Spleen (tissue), 11 donors: ENCODE measurements around the gene LIPT1. TPM values are rescaled to one million over a fixed set of nuclear protein-coding genes. Genes with fewer than 3 reads are reported as not detected.
"Not testable (repeated sequence)": the region's sequence is repeated elsewhere in the genome, so short reads cannot be mapped to it uniquely, and the experiment has no call there.

Experiments
- DNase-seq: peaks from one replicate; pipeline ENCODE4 v3.0.0-alpha.2; 2020
- H3K27ac ChIP-seq, 8 donors: fragments of 200-600 bp; sonication (generic) in 7 of 8; 1 replicate in 4 of 8; 2 replicates in 4 of 8; pipeline versions ENCODE4 v1.5.0 to v1.8.0; 2016 to 2021; ENCODE audit warnings: inconsistent platforms in 4 of 8, mild to moderate bottlenecking in 4 of 8, moderate library complexity in 1 of 8
- H3K27me3 ChIP-seq, 7 donors: fragments of 200-600 bp; sonication (generic) in 6 of 7; replicated peaks in 1 of 7; 1 replicate in 4 of 7; 2 replicates in 3 of 7; pipeline versions ENCODE4 v1.5.0 to v1.8.0; 2016 to 2021; ENCODE audit warnings: inconsistent platforms in 3 of 7, mild to moderate bottlenecking in 1 of 7
- H3K36me3 ChIP-seq, 6 donors: fragments of 200-600 bp; sonication (generic) in 5 of 6; 1 replicate in 4 of 6; 2 replicates in 2 of 6; pipeline versions ENCODE4 v1.5.0 to v1.8.0; 2016 to 2021; ENCODE audit warnings: inconsistent platforms in 2 of 6
- H3K4me1 ChIP-seq, 6 donors: fragments of 200-600 bp; sonication (generic) in 5 of 6; 1 replicate in 3 of 6; 2 replicates in 3 of 6; pipeline versions ENCODE4 v1.5.0 to v1.8.0; 2016 to 2021; ENCODE audit warnings: inconsistent platforms in 3 of 6
- H3K4me3 ChIP-seq, 8 donors: fragments of 200-600 bp; sonication (generic) in 7 of 8; 1 replicate in 4 of 8; 2 replicates in 4 of 8; pipeline versions ENCODE4 v1.5.0 to v1.8.0; 2016 to 2021; ENCODE audit warnings: inconsistent platforms in 4 of 8, mild to moderate bottlenecking in 4 of 8, moderate library complexity in 2 of 8
- H3K9me3 ChIP-seq, 8 donors: fragments of 200-600 bp; sonication (generic) in 7 of 8; 1 replicate in 4 of 8; 2 replicates in 4 of 8; pipeline versions ENCODE4 v1.5.0 to v1.8.0; 2016 to 2021; ENCODE audit warnings: inconsistent platforms in 4 of 8
- CTCF ChIP-seq, 11 experiments: fragments of 200-600 bp in 7 of 11; fragments of 450-650 bp in 4 of 11; sonication (generic) in 4 of 11; IDR thresholded peaks in 8 of 11; conservative IDR thresholded peaks in 3 of 11; 1 replicate in 7 of 11; 2 replicates in 4 of 11; pipeline versions ENCODE4 v1.4.0 to v1.8.0; 2016 to 2021; ENCODE audit warnings: antibody characterized with exemption in 11 of 11, inconsistent platforms in 4 of 11, mild to moderate bottlenecking in 1 of 11
- POLR2A ChIP-seq, 3 donors: fragments of 450-650 bp; IDR thresholded peaks; one replicate each; pipeline ENCODE4 v1.5.1; 2017; ENCODE audit warnings: antibody characterized with exemption in 3 of 3, mild to moderate bottlenecking in 1 of 3
- POLR2AphosphoS5 ChIP-seq, 3 donors: sonication (generic); formaldehyde crosslinking; IDR thresholded peaks; one replicate each; pipeline ENCODE4 v1.5.1; 2017; ENCODE audit warnings: antibody characterized with exemption in 3 of 3
- WGBS, 5 donors: extraction: QIAGEN DNeasy Blood & Tissue Kit in 3 of 5; methylation state at CpG; one replicate each; pipeline versions ENCODE4 v1.1.5 to v1.1.7; 2013 to 2018; 5-methylcytosine and 5-hydroxymethylcytosine counted together
- intact Hi-C: fragments of 100-400 bp; cut with DNase I; formaldehyde crosslinking; loops from one replicate; pipeline ENCODE4 v1.15.0; 2023; ENCODE audit warnings: low total_unique reads
- polyA plus RNA-seq, 3 donors: library from polyadenylated mRNA; stranded (reverse); fragments of 200-250 nt; gene quantifications; one replicate each; pipeline ENCODE4 v1.2.1, GENCODE V29; 2013
- total RNA-seq, 7 donors: library from RNA; depleted of rRNA in 3 of 7; stranded (reverse); fragments of >200 nt in 3 of 7; fragmentation: NEBNext Ultra II Directional in 4 of 7; extraction: Animal tissue kit (Norgen Biotek cat#: 25700) in 4 of 7; gene quantifications; one replicate each; pipeline versions ENCODE4 v1.1.0 to v1.2.1, GENCODE V29; 2016 to 2021
- donor health status: healthy with polysubstance abuse.
- donor health status: DM: no; HTN: no; CAD: no; lungs with moderate emphysema.
- donor health status: DM: no; HTN: no; CAD: no.
- donor health status: Bipolar disorder and iron deficiency.
- donor health status: healthy.
- donor health status: DM: no; HTN: no; CAD: no.
- donor health status: DM: yes; HTN: yes; CAD: no.

LIPT1 gene
- total and polyA plus RNA-seq, 10 donors = 10.4 to 20.8 (median 16.1) TPM

- no peaks in the 10 kb centered on the region for H3K4me1 ChIP-seq
- 90 to 98% (median 97%) methylated on average over 1 of the region's 1 CpG for WGBS, 5 donors
- TF ChIP-seq POLR2A (IDR thresholded peaks at IDR 0.05) (no peak), CTCF (IDR thresholded peaks at IDR 0.05 in 8 of 11, conservative IDR thresholded peaks at IDR 0.05 in 3 of 11) (no peak), POLR2AphosphoS5 (IDR thresholded peaks at IDR 0.05) (no peak)
Observed at GRCh38 chr2:99111945-99112344, 42.8 kb upstream of the LIPT1 start.

GRCh38 chr2:99112617-99113016, 42.1 kb upstream of the LIPT1 start:
- Histone ChIP-seq H3K4me1 (no peaks in the 10 kb centered on the region), H3K4me3 (no peak overlapping the region), H3K9me3 (no peaks in the 10 kb centered on the region), H3K27me3 (no peaks in the 10 kb centered on the region), H3K36me3 (no peaks in the 10 kb centered on the region), H3K27ac (no peak overlapping the region)
- TF ChIP-seq POLR2AphosphoS5 (IDR thresholded peaks at IDR 0.05) (no peak), POLR2A (IDR thresholded peaks at IDR 0.05) (no peak), CTCF (IDR thresholded peaks at IDR 0.05 in 8 of 11, conservative IDR thresholded peaks at IDR 0.05 in 3 of 11) (no peak)
- intact Hi-C loops = no loop called here
- 82 to 93% (median 87%) methylated on average over 4 of the region's 4 CpGs for WGBS, 5 donors
- no peak for DNase-seq

More at GRCh38 chr2:99111945-99112344, 42.8 kb upstream of the LIPT1 start:
- H3K36me3 ChIP-seq = no peaks in the 10 kb centered on the region
- no peak for DNase-seq
- H3K9me3 ChIP-seq = no peaks in the 10 kb centered on the region
- no peaks in the 10 kb centered on the region for H3K27me3 ChIP-seq
- no peak overlapping the region for H3K4me3 ChIP-seq
- intact Hi-C loops = no loop called here
- H3K27ac ChIP-seq = no peak overlapping the region

GRCh38 chr2:99127981-99128380, 26.8 kb upstream of the LIPT1 start:
- TF ChIP-seq CTCF (IDR thresholded peaks at IDR 0.05 in 8 of 11, conservative IDR thresholded peaks at IDR 0.05 in 3 of 11) (no peak), POLR2A (IDR thresholded peaks at IDR 0.05) (no peak), POLR2AphosphoS5 (IDR thresholded peaks at IDR 0.05) (no peak)
- Histone ChIP-seq H3K9me3 (peaks cover 0 to 100% (median 80%) of the 10 kb centered on the region in 8 donors), H3K27ac (no peak overlapping the region), H3K4me3 (no peak overlapping the region), H3K4me1 (no peaks in the 10 kb centered on the region), H3K27me3 (no peaks in the 10 kb centered on the region), H3K36me3 (peaks cover 0 to 29% (median 13%) of the 10 kb centered on the region in 6 donors)
- intact Hi-C loops = no loop called here
- no peak for DNase-seq
- 68 to 72% (median 70%) methylated on average over 2 of the region's 2 CpGs for WGBS, 5 donors

- H3K4me3 ChIP-seq, DNase-seq, H3K36me3 ChIP-seq, H3K27me3 ChIP-seq, H3K4me1 ChIP-seq, H3K27ac ChIP-seq, intact Hi-C loops: not testable (repeated sequence)
- 79 to 94% (median 87%) methylated on average over 2 of the region's 2 CpGs for WGBS, 5 donors
- H3K9me3 ChIP-seq = peaks cover 0 to 49% (median 37%) of the 10 kb centered on the region in 8 donors
Observed at GRCh38 chr2:99135044-99135556, 19.7 kb upstream of the LIPT1 start.

- 92 to 98% (median 96%) methylated on average over 4 of the region's 4 CpGs for WGBS, 5 donors
- H3K27ac ChIP-seq = no peak overlapping the region
- peaks cover 0 to 10% (median 0%) of the 10 kb centered on the region in 8 donors for H3K9me3 ChIP-seq
- no peaks in the 10 kb centered on the region for H3K27me3 ChIP-seq
- peaks cover 0 to 32% (median 19%) of the 10 kb centered on the region in 6 donors for H3K4me1 ChIP-seq
- DNase-seq = no peak
- TF ChIP-seq CTCF (IDR thresholded peaks at IDR 0.05 in 8 of 11, conservative IDR thresholded peaks at IDR 0.05 in 3 of 11) (no peak), POLR2AphosphoS5 (IDR thresholded peaks at IDR 0.05) (no peak), POLR2A (IDR thresholded peaks at IDR 0.05) (no peak)
- intact Hi-C loops = no loop called here
- H3K4me3 ChIP-seq = no peak overlapping the region
- peaks cover 0 to 4% (median 0%) of the 10 kb centered on the region in 6 donors for H3K36me3 ChIP-seq
Observed at GRCh38 chr2:99139003-99139402, 15.8 kb upstream of the LIPT1 start.
